ENCODE data around the gene PTPRK. TPM values are rescaled to one million over a fixed set of nuclear protein-coding genes. Genes with fewer than 3 reads are reported as not detected.

The PTPRK gene
- total and polyA plus RNA-seq, 10 of the 15 experiments (the other 5 are each of a cell fraction or from before 2014, with no cell fraction given), result 0.23 to 1.9 (median 0.55) TPM

DNA sequence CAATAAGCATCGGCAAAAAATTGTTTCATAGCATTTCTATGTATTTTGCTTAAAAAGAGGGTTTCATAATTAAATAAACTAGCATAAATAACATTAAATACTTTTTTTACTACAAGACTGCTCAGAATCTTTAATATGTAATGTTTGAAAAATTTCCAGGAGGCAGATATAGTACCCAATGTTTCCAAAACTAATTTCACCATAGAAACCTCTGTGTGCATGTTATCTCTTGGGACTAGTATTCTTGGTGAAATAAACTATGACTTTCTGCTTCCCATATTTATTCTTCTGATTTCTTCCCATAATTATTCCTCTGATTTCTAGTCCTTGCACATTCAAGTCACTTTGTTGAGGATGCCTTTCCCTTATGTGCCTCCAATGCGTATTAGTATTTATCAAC, 94.5 kb downstream of the PTPRK start (continued):
- TF ChIP-seq, protein P1, sequence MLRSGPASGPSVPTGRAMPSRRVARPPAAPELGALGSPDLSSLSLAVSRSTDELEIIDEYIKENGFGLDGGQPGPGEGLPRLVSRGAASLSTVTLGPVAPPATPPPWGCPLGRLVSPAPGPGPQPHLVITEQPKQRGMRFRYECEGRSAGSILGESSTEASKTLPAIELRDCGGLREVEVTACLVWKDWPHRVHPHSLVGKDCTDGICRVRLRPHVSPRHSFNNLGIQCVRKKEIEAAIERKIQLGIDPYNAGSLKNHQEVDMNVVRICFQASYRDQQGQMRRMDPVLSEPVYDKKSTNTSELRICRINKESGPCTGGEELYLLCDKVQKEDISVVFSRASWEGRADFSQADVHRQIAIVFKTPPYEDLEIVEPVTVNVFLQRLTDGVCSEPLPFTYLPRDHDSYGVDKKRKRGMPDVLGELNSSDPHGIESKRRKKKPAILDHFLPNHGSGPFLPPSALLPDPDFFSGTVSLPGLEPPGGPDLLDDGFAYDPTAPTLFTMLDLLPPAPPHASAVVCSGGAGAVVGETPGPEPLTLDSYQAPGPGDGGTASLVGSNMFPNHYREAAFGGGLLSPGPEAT (IDR thresholded peaks at IDR 0.05; ENCODE audit: low read depth), result no peak
- TF ChIP-seq, protein P2, sequence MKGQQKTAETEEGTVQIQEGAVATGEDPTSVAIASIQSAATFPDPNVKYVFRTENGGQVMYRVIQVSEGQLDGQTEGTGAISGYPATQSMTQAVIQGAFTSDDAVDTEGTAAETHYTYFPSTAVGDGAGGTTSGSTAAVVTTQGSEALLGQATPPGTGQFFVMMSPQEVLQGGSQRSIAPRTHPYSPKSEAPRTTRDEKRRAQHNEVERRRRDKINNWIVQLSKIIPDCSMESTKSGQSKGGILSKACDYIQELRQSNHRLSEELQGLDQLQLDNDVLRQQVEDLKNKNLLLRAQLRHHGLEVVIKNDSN (IDR thresholded peaks at IDR 0.05; ENCODE audit: borderline replicate concordance, extremely low read length, insufficient read depth, low read depth, low read length), result no peak
- no peak for TF ChIP-seq SPI1 (IDR thresholded peaks at IDR 0.05; ENCODE audit: borderline replicate concordance, insufficient read depth, low read depth, low read length)
- no peak for TF ChIP-seq SMAD5 (IDR thresholded peaks at IDR 0.05; ENCODE audit: low read depth)

DNA sequence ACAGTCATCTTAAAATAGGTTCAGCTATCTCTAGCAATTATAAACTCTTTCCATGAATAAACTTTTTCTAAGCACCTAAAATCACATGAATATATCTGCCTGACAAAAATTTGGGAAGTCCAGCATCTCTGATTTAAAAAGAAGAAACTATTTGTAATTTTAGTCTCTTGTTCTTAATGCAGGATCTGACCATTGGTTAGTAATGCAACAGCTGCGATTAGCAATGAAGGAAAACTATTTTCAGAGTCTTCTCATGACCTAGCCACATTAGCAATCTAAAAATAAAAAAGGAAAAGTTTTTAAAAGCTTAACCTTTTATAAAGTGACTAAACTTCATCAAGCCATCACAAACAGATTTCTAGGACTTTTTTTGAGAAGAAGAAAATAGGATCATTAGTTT, 97.5 kb downstream of the PTPRK start:
- Histone ChIP-seq H4K20me1 (ENCODE audit: control insufficient read depth, insufficient read depth) (no peaks in the 10 kb centered on the region), H3K27me3 (replicated peaks in 1 of 2; ENCODE audit: control insufficient read depth in 2 of 2, insufficient read depth in 2 of 2, low read length in 1 of 2) (no peaks in the 10 kb centered on the region), H3K9ac (ENCODE audit: control insufficient read depth, insufficient read depth, low read length) (no peak overlapping the region), H3K4me3 (no peak overlapping the region), H2AFZ (ENCODE audit: control insufficient read depth, low read depth, low read length) (no peak overlapping the region), H3K36me3 (ENCODE audit: control insufficient read depth in 2 of 2, insufficient read depth in 2 of 2, low read length in 1 of 2) (no peaks in the 10 kb centered on the region), H3K4me1 (ENCODE audit: control insufficient read depth, insufficient read depth, low read length) (no peaks in the 10 kb centered on the region), H3K4me2 (ENCODE audit: control insufficient read depth, insufficient read depth) (no peak overlapping the region), H3K27ac (ENCODE audit: control insufficient read depth, insufficient read depth) (no peak overlapping the region), H3K9me3 (replicated peaks; ENCODE audit: control insufficient read depth, insufficient read depth, low read length) (no peaks in the 10 kb centered on the region), H3K79me2 (ENCODE audit: control insufficient read depth, insufficient read depth, low read length) (no peaks in the 10 kb centered on the region)
- WGBS (ENCODE audit: insufficient coverage, insufficient replicate concordance, low lambda C conversion rate, missing lambda C conversion rate), result 52% methylated on average over 1 of the region's 1 CpG
- ChIA-PET POLR2A (no interaction called here), SMC1A (ENCODE audit: uncharacterized antibody, unreplicated experiment) (no interaction called here), CTCF (no interaction called here), RAD21 (ENCODE audit: unreplicated experiment) (no interaction called here)
- in situ Hi-C loops (cut with MboI), result no loop called here
- intact Hi-C loops (cut with micrococcal nuclease; ENCODE audit: unreplicated experiment), result no loop called here
- DNase-seq (ENCODE audit: low read depth, low spot score) (no peak), ATAC-seq (no peak), FAIRE-seq (no peak)
- TF ChIP-seq HDGF (IDR thresholded peaks at IDR 0.05), result no peak
- no peak for TF ChIP-seq ATF7 (IDR thresholded peaks at IDR 0.05; ENCODE audit: low read depth)
- TF ChIP-seq GABPA (IDR thresholded peaks at IDR 0.05; ENCODE audit: low read depth), result no peak
- TF ChIP-seq, protein P3, sequence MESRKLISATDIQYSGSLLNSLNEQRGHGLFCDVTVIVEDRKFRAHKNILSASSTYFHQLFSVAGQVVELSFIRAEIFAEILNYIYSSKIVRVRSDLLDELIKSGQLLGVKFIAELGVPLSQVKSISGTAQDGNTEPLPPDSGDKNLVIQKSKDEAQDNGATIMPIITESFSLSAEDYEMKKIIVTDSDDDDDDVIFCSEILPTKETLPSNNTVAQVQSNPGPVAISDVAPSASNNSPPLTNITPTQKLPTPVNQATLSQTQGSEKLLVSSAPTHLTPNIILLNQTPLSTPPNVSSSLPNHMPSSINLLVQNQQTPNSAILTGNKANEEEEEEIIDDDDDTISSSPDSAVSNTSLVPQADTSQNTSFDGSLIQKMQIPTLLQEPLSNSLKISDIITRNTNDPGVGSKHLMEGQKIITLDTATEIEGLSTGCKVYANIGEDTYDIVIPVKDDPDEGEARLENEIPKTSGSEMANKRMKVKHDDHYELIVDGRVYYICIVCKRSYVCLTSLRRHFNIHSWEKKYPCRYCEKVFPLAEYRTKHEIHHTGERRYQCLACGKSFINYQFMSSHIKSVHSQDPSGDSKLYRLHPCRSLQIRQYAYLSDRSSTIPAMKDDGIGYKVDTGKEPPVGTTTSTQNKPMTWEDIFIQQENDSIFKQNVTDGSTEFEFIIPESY (IDR thresholded peaks at IDR 0.05), result no peak
- no peak for TF ChIP-seq ZSCAN29 (IDR thresholded peaks at IDR 0.05)
- TF ChIP-seq MEF2A (IDR thresholded peaks at IDR 0.05; ENCODE audit: insufficient read depth, low read depth, low read length), result no peak
- TF ChIP-seq RFX5 (IDR thresholded peaks at IDR 0.05; ENCODE audit: low read depth, low read length), result no peak
- BruUV-seq (replicated peaks), result no TSS peak

Measured in GM12878 (cell line).